Activated CD4-positive, alpha-beta T cell treated with anti-CD3 and anti-CD28 coated beads for 24 hours (primary cell): ENCODE results near the gene FBXO9.

Experiments used
- DNase-seq, 2 donors: peaks; one replicate each; pipeline ENCODE4 v3.0.0-alpha.2; 2020; ENCODE audit warnings: low read depth in 2 of 2

FBXO9 gene

GRCh38 chr6:53089948-53090347 lies 24.7 kb downstream of the FBXO9 start:
- no peak for DNase-seq

- no peak for DNase-seq
Observed at GRCh38 chr6:53090576-53090975, 25.4 kb downstream of the FBXO9 start.

GRCh38 chr6:53095270-53095669 lies 30.1 kb downstream of the FBXO9 start:
- DNase-seq, result no peak

GRCh38 chr6:53095716-53096115 lies 30.5 kb downstream of the FBXO9 start:
- no peak for DNase-seq

DNA sequence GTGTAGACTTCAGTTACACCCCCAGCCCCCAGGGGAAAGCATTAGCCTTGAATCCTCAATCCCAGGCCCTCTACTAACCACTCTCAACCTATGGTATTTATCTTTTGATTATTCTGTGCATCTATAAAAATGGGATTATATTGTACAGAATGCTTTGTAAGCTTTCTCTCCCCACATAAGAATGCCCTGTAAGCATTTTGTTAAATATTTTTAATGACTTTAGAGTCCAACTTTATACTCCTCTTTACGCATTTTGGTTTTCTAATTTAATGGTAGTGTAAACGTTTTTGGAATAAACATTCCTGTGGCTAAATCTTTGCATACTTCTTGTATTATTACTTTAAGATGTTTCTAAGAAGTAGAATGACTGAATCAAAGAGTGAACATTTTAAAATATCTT lies 35.4 kb downstream of the FBXO9 start:
- DNase-seq, result no peak

DNA sequence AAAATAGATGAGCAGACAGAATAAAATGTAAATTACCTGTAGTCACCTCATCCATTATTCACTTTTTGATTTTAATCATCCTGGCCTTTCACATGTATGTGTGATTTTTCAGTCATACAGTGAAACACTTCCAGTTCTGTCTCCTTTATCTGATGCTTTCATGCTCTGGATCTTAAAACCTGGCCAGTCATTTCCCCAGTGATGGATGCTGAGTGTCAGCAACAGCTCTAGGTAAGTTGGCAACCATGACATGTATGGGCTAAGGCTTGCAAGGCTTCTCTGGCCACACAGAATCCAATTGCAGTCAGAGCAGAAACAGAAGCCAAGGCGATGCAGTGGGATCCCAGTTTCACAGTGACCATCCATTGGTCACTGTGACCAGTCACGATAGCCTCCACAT lies 35.8 kb downstream of the FBXO9 start:
- DNase-seq, result no peak

DNA sequence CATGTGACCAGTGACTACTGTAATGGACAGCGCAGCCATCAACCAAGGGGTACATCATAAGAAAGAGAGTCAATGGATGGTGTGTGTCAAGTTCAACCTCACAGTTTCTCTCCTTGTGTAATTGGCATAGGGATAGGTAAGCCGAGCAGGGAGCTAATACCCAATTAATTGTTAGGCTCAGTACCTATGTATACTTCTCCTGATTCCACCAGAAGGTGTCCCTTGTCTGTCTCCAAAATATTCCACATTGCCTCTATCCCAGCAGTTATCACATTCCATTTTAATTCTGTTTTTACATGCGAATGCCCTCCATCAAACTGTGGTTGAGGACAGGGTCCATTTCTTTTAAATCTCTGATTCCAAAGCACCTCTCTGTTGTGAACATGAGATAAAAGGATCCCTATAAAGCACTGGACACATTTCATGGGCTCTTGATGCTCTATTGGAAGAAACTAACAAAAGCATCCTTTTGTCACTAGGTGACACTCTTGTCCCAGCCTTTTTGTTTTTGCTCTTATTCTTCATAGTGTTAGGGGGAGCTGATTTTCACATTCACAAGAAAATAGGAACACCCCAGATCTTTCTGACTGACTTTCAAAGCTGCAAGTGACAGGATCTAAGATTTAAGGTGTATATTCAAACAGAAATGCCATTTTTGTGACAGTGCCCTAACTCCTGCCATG lies 38.9 kb downstream of the FBXO9 start:
- no peak for DNase-seq

DNA sequence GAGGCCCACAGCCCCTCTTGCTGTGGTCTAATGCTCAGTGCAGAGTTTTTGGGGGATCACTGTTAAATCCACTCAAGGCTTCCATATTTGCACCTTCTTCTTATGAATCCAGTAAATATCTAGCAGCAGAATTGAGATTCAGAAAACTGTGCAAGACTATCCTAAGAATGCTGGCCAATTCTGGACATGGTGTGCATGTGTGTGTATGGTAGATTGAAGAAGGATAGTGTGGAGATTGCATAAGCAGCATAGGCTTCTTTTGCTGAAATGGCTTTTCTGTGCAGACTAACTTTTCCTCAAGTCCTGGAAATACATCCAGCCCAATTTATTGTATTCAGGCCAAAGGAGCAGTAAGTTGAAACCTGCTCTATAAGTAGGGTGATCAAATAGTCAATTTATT lies 39.7 kb downstream of the FBXO9 start:
- no peak for DNase-seq

GRCh38 chr6:53107091-53107490 lies 41.9 kb downstream of the FBXO9 start:
- DNase-seq, result no peak

DNA sequence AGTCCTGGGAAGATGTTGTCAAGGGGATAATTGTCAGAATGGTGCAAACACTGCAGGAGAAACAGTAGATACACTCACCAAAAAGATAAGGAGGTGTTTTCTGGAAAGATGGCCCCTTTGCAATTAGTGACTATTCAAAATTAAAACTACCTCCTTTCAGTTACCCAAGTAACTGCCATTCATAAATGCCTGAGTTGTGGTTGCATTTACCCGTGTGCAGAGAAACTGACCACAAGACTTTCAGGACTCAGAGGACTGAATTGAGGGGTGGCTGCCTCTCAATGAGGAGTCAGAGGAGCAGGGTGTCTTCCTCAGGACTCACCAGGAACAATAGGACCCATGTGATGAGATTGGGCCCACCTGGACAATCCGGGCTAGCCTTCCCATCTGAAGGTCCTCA lies 44.4 kb downstream of the FBXO9 start:
- no peak for DNase-seq

GRCh38 chr6:53111865-53112264 lies 46.7 kb downstream of the FBXO9 start:
- DNase-seq, result no peak

- no peak for DNase-seq
Observed at GRCh38 chr6:53112404-53112803, 47.2 kb downstream of the FBXO9 start.

- DNase-seq, result no peak
Observed at GRCh38 chr6:53112871-53113270, 47.7 kb downstream of the FBXO9 start.

- no peak for DNase-seq
Observed at GRCh38 chr6:53113742-53114141, 48.5 kb downstream of the FBXO9 start.

- DNase-seq, result no peak
Observed at GRCh38 chr6:53115113-53115512, 49.9 kb downstream of the FBXO9 start.

DNA sequence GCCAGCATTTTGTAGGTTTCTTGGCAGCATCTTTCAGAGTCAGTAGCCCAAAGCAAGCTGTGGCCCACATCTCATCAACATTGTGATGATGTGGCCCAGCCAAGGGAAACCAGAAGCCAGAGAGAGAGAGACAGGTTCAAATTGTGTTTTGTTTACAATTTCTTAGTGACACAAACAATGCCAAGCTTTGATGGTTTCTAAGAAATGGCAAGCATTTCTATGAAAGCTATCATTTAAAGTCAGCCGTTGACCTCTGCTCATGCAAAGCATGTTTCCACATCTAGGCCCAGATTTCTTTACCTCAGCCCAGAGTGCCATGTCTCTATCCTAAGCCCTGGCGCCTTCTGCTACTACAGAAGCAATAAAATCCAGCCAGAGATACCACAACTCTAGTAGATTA lies 50.5 kb downstream of the FBXO9 start:
- DNase-seq, result no peak

DNA sequence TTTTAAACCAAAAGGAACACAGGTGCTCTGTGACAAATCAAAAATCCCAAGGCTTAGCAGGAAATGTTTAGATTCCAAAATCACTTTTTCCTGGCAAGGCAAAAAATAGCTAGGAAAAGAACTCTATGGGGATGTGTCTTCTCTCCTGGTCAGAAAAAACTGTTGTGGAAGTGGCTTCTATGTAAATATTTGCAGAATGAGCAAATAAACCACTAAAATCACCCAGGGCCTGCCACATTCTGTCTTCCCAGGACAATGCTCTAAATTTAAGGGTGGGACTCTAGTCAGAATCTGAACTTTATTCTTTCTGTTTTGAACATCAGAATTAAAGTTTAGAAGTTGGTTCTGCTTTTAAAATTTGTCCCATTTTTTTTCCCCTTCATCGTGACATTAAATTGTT lies 54.1 kb downstream of the FBXO9 start:
- no peak for DNase-seq

GRCh38 chr6:53119772-53120409 lies 54.7 kb downstream of the FBXO9 start:
- DNase-seq, result no peak

GRCh38 chr6:53124131-53124800 lies 59.1 kb downstream of the FBXO9 start:
- no peak for DNase-seq

- DNase-seq, result no peak
Observed at GRCh38 chr6:53125276-53125675, 60.1 kb downstream of the FBXO9 start.

DNA sequence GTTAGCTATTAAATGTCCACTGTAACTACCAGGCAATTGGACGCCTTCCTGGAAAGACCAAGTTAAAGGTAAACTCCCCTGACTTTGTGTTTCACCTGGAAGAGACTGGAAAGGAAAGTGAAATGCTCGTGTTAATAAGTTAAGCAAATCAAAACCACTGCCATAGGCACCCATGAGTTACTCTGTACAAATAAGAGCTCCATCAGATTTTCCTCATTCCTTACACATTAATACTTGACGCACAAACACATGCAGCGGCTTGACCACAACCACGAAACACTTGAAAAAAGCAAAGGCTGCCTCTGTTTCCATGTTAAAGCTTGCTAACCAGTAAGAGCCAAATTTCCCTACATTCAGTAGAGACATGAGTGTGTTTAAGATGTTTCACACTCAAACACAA lies 63.6 kb downstream of the FBXO9 start:
- DNase-seq, result no peak

- no peak for DNase-seq
Observed at GRCh38 chr6:53130569-53131290, 65.5 kb downstream of the FBXO9 start.

DNA sequence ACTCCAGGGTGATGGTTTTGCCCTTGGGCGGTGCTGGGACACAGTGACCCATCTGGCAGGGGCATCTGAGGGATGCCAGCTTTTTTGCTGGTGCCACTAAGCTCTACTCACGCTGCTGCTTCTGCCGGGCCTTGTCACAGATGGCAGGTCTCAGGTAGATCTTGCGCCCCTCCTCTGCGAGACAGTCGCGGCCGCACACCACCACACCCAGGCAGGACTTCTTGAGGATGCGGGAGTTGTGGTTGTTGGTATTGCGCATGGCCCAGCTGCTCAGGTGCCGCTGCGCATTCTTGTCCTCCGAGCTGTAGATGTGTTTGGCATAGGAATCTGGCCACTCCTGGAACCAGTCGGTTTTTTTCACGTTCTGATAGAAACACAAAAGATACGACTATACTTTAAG lies 68.8 kb downstream of the FBXO9 start:
- DNase-seq, result no peak
